Measurements from ENCODE around the gene BRINP2.

The BRINP2 gene

GRCh38 chr1:177289532-177289931, 118.8 kb downstream of the BRINP2 start:
- no peak overlapping the region for H3K27ac Mint-ChIP-seq
- no peaks in the 10 kb centered on the region for H3K4me1 Mint-ChIP-seq (ENCODE audit: low read depth)
- H3K4me3 Mint-ChIP-seq = no peak overlapping the region
- H3K9me3 Mint-ChIP-seq = no peaks in the 10 kb centered on the region
- H3K27me3 Mint-ChIP-seq (ENCODE audit: low read depth) = no peaks in the 10 kb centered on the region
- H3K36me3 Mint-ChIP-seq (ENCODE audit: low read depth) = no peaks in the 10 kb centered on the region

GRCh38 chr1:177300431-177300830, 129.7 kb downstream of the BRINP2 start:
- no peak overlapping the region for H3K27ac Mint-ChIP-seq
- H3K36me3 Mint-ChIP-seq (ENCODE audit: low read depth) = no peaks in the 10 kb centered on the region
- H3K27me3 Mint-ChIP-seq (ENCODE audit: low read depth) = no peaks in the 10 kb centered on the region
- H3K9me3 Mint-ChIP-seq = peaks cover 5% of the 10 kb centered on the region
- no peaks in the 10 kb centered on the region for H3K4me1 Mint-ChIP-seq (ENCODE audit: low read depth)
- H3K4me3 Mint-ChIP-seq = no peak overlapping the region

GRCh38 chr1:177301425-177302124, 130.8 kb downstream of the BRINP2 start:
- no peaks in the 10 kb centered on the region for H3K36me3 Mint-ChIP-seq (ENCODE audit: low read depth)
- H3K4me1 Mint-ChIP-seq (ENCODE audit: low read depth) = no peaks in the 10 kb centered on the region
- no peaks in the 10 kb centered on the region for H3K27me3 Mint-ChIP-seq (ENCODE audit: low read depth)
- no peak overlapping the region for H3K27ac Mint-ChIP-seq
- H3K9me3 Mint-ChIP-seq = no peaks in the 10 kb centered on the region
- H3K4me3 Mint-ChIP-seq = no peak overlapping the region

GRCh38 chr1:177302357-177303044, 131.7 kb downstream of the BRINP2 start:
- Mint-ChIP-seq H3K27me3 (ENCODE audit: low read depth) (no peaks in the 10 kb centered on the region), H3K27ac (no peak overlapping the region), H3K36me3 (ENCODE audit: low read depth) (no peaks in the 10 kb centered on the region), H3K4me1 (ENCODE audit: low read depth) (no peaks in the 10 kb centered on the region), H3K9me3 (no peaks in the 10 kb centered on the region), H3K4me3 (no peak overlapping the region)

GRCh38 chr1:177305040-177306018, 134.6 kb downstream of the BRINP2 start:
- H3K36me3 Mint-ChIP-seq (ENCODE audit: low read depth) = no peaks in the 10 kb centered on the region
- peak overlapping the region; percentile 56 for H3K27ac Mint-ChIP-seq
- no peaks in the 10 kb centered on the region for H3K27me3 Mint-ChIP-seq (ENCODE audit: low read depth)
- no peak overlapping the region for H3K4me3 Mint-ChIP-seq
- no peaks in the 10 kb centered on the region for H3K4me1 Mint-ChIP-seq (ENCODE audit: low read depth)
- no peaks in the 10 kb centered on the region for H3K9me3 Mint-ChIP-seq

- Mint-ChIP-seq H3K27ac (no peak overlapping the region), H3K27me3 (ENCODE audit: low read depth) (no peaks in the 10 kb centered on the region), H3K4me3 (no peak overlapping the region), H3K9me3 (no peaks in the 10 kb centered on the region), H3K4me1 (ENCODE audit: low read depth) (no peaks in the 10 kb centered on the region), H3K36me3 (ENCODE audit: low read depth) (no peaks in the 10 kb centered on the region)
Measured at GRCh38 chr1:177306019-177306415, 135.3 kb downstream of the BRINP2 start.

- no peaks in the 10 kb centered on the region for H3K4me1 Mint-ChIP-seq (ENCODE audit: low read depth)
- H3K36me3 Mint-ChIP-seq (ENCODE audit: low read depth) = no peaks in the 10 kb centered on the region
- H3K4me3 Mint-ChIP-seq = no peak overlapping the region
- H3K27ac Mint-ChIP-seq = no peak overlapping the region
- no peaks in the 10 kb centered on the region for H3K9me3 Mint-ChIP-seq
- no peaks in the 10 kb centered on the region for H3K27me3 Mint-ChIP-seq (ENCODE audit: low read depth)
Measured at GRCh38 chr1:177306981-177307380, 136.2 kb downstream of the BRINP2 start.

GRCh38 chr1:177307771-177308170, 137.0 kb downstream of the BRINP2 start:
- Mint-ChIP-seq H3K9me3 (no peaks in the 10 kb centered on the region), H3K27me3 (ENCODE audit: low read depth) (no peaks in the 10 kb centered on the region), H3K27ac (no peak overlapping the region), H3K4me3 (no peak overlapping the region), H3K36me3 (ENCODE audit: low read depth) (no peaks in the 10 kb centered on the region), H3K4me1 (ENCODE audit: low read depth) (no peaks in the 10 kb centered on the region)

- Mint-ChIP-seq H3K27ac (no peak overlapping the region), H3K4me3 (no peak overlapping the region), H3K4me1 (ENCODE audit: low read depth) (no peaks in the 10 kb centered on the region), H3K27me3 (ENCODE audit: low read depth) (no peaks in the 10 kb centered on the region), H3K9me3 (no peaks in the 10 kb centered on the region), H3K36me3 (ENCODE audit: low read depth) (no peaks in the 10 kb centered on the region)
Measured at GRCh38 chr1:177309880-177310279, 139.1 kb downstream of the BRINP2 start.

GRCh38 chr1:177310326-177310725, 139.6 kb downstream of the BRINP2 start:
- Mint-ChIP-seq H3K27me3 (ENCODE audit: low read depth) (no peaks in the 10 kb centered on the region), H3K4me3 (no peak overlapping the region), H3K27ac (no peak overlapping the region), H3K9me3 (no peaks in the 10 kb centered on the region), H3K4me1 (ENCODE audit: low read depth) (no peaks in the 10 kb centered on the region), H3K36me3 (ENCODE audit: low read depth) (no peaks in the 10 kb centered on the region)

GRCh38 chr1:177311111-177311510, 140.4 kb downstream of the BRINP2 start:
- no peaks in the 10 kb centered on the region for H3K4me1 Mint-ChIP-seq (ENCODE audit: low read depth)
- no peaks in the 10 kb centered on the region for H3K9me3 Mint-ChIP-seq
- no peaks in the 10 kb centered on the region for H3K27me3 Mint-ChIP-seq (ENCODE audit: low read depth)
- no peak overlapping the region for H3K4me3 Mint-ChIP-seq
- H3K27ac Mint-ChIP-seq = no peak overlapping the region
- no peaks in the 10 kb centered on the region for H3K36me3 Mint-ChIP-seq (ENCODE audit: low read depth)

GRCh38 chr1:177311586-177311985, 140.8 kb downstream of the BRINP2 start:
- H3K27ac Mint-ChIP-seq = no peak overlapping the region
- no peaks in the 10 kb centered on the region for H3K4me1 Mint-ChIP-seq (ENCODE audit: low read depth)
- no peaks in the 10 kb centered on the region for H3K36me3 Mint-ChIP-seq (ENCODE audit: low read depth)
- H3K4me3 Mint-ChIP-seq = no peak overlapping the region
- no peaks in the 10 kb centered on the region for H3K9me3 Mint-ChIP-seq
- H3K27me3 Mint-ChIP-seq (ENCODE audit: low read depth) = no peaks in the 10 kb centered on the region

- H3K27ac Mint-ChIP-seq = no peak overlapping the region
- no peaks in the 10 kb centered on the region for H3K4me1 Mint-ChIP-seq (ENCODE audit: low read depth)
- H3K27me3 Mint-ChIP-seq (ENCODE audit: low read depth) = no peaks in the 10 kb centered on the region
- no peaks in the 10 kb centered on the region for H3K36me3 Mint-ChIP-seq (ENCODE audit: low read depth)
- no peak overlapping the region for H3K4me3 Mint-ChIP-seq
- peaks cover 4% of the 10 kb centered on the region for H3K9me3 Mint-ChIP-seq
Measured at GRCh38 chr1:177315261-177315660, 144.5 kb downstream of the BRINP2 start.

GRCh38 chr1:177315761-177316160, 145.0 kb downstream of the BRINP2 start:
- Mint-ChIP-seq H3K36me3 (ENCODE audit: low read depth) (no peaks in the 10 kb centered on the region), H3K9me3 (peaks cover 4% of the 10 kb centered on the region), H3K4me1 (ENCODE audit: low read depth) (no peaks in the 10 kb centered on the region), H3K27ac (no peak overlapping the region), H3K27me3 (ENCODE audit: low read depth) (no peaks in the 10 kb centered on the region), H3K4me3 (no peak overlapping the region)

Data from T-helper 1 cell treated with Interleukin-12 subunit alpha and Interleukin-12 subunit beta and Interleukin-4 antibody, amounts not matched to agents 30 μg/mL and 1 μg/mL, for 36 hours (primary cell).